GM19463 (cell line): ENCODE data around the gene ZBTB17.
"Not testable (repeated sequence)": the region's sequence is repeated elsewhere in the genome, so short reads cannot be mapped to it uniquely, and the experiment has no call there.

Experiments used
- ATAC-seq: cut with Tn5 transposase; IDR thresholded peaks from one replicate; pipeline ENCODE4 v1.9.1; 2021; ENCODE audit warnings: mild to moderate bottlenecking, moderate library complexity; ENCODE audit not compliant: unreplicated experiment

The ZBTB17 gene

DNA sequence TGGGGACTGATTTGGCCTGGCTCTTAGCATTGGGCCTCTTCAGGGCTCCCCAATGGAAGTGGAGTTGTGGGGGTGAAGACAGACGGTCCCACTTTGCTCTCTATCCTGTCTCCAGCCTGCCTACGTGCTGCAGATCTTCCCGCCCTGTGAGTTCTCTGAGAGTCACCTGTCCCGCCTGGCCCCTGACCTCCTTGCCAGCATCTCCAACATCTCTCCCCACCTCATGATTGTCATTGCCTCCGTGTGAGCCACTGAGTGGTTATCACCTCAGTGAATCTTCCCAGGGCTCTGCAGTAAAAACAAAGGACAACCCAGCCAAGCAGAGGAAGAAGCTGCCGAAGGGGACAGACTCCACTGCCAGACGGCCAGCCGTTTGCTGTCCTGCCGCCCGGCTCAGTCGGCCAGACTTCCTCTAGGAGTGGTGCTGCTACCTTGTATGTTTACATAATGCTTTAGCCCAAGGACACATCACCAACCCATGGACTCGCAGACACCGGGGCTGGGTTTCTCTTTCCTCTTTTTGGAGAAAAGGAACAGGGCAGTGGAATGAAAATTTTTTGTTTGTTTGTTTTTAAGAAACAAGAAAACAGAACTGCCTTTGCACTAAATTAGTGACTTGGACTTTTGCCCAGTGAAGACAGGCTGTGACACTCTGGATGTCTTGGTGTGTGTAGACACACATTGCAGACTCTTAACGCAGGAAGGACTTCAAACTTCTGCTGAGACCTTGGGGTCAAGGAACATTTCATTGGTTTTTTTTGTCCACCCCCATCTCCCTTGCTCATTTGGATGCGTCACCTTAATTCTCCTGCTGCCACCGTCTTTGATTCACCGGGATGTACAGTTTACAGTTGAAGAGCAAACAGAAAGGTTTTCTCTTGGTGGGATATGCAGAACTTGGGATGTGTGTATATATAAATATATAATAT, 36.5 kb downstream of the ZBTB17 start:
- ATAC-seq = no peak

DNA sequence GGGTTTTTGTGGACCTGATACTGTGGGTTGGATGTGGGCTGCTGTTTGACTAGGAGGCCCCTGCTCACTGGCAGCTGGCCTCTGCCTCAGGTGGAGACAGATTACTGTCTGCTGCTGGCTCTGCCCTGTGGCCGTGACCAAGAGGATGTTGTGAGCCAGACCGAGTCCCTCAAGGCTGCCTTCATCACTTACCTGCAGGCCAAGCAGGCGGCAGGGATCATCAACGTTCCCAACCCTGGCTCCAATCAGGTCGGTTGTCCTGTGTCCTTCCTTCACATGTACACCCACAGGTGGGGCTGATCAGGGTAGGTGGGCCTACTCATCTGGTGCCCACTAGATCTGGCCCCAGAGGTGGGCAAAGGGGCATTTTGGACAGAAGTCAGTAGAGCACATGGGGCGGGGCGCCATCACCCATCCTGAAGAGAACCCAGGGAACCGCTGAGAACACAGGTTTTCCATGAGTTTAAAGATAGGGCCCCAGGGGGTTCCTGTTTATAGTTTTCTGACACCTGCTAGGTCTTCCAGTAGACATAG, 37.2 kb downstream of the ZBTB17 start:
- no peak for ATAC-seq

DNA sequence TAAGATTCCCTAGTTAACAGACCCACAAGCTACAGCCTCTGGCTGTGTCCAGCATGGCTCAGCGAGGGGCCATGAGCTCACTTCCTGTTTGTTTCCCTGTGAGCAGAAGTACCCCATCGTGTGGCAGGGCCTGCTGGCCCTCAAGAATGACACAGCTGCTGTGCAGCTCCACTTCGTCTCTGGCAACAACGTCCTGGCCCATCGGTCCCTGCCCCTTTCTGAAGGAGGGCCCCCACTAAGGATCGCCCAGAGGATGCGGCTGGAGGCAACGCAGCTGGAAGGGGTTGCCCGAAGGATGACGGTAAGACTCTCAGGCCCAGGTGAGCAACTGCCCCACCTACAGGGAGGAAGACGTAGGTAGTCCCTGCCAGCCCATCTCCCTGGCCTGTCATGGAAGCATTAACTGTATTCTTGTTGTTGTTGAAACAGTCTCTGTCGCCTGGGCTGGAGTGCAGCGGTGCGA, 38.2 kb downstream of the ZBTB17 start:
- no peak for ATAC-seq

DNA sequence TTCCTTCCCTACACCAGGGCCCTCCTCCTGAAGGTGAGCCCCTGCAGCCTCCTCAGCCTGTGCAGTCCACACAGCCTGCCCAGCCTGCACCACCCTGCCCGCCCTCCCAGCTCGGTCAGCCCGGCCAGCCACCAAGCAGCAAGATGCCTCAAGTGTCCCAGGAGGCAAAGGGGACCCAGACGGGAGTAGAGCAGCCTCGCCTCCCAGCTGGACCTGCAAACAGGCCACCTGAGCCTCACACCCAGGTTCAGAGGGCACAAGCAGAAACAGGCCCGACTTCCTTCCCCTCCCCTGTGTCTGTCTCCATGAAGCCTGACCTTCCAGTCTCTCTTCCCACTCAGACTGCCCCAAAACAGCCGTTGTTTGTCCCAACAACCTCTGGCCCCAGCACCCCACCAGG, 38.8 kb downstream of the ZBTB17 start:
- ATAC-seq = no peak

DNA sequence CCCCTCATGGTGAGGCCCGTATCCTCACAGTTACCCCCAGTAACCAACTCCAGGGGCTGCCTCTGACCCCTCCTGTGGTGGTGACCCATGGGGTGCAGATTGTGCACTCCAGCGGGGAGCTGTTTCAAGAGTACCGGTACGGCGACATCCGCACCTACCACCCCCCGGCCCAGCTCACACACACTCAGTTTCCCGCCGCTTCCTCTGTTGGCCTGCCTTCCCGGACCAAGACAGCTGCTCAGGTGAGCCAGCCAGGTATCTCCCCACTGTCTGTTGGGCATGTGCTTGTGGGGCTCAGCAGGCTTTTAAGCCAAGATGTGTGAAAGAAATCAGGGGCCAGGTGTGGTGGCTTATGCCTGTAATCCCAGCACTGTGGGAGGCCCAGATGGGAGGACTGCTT, 39.9 kb downstream of the ZBTB17 start:
- no peak for ATAC-seq

- no peak for ATAC-seq
These were observed 40.6 kb downstream of the ZBTB17 start for GRCh38 chr1:15935056-15935950.

GRCh38 chr1:15934211-15935055, 41.5 kb downstream of the ZBTB17 start:
- no peak for ATAC-seq

GRCh38 chr1:15933684-15934083, 42.2 kb downstream of the ZBTB17 start:
- ATAC-seq = no peak

DNA sequence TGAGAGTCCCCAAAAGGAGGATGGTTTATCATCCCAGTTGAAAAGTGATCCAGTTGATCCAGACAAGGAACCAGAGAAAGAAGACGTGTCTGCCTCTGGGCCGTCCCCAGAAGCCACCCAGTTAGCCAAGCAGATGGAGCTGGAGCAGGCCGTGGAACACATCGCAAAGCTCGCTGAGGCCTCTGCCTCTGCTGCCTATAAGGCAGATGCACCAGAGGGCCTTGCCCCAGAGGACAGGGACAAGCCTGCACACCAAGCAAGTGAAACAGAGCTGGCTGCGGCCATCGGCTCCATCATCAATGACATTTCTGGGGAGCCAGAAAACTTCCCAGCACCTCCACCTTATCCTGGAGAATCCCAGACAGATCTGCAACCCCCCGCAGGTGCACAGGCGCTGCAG, 43.3 kb downstream of the ZBTB17 start:
- ATAC-seq = no peak

GRCh38 chr1:15931884-15932283, 44.0 kb downstream of the ZBTB17 start:
- ATAC-seq = no peak

GRCh38 chr1:15931401-15931800, 44.5 kb downstream of the ZBTB17 start:
- ATAC-seq = no peak

- ATAC-seq = no peak
These were observed 46.6 kb downstream of the ZBTB17 start for GRCh38 chr1:15928971-15929965.

GRCh38 chr1:15926448-15926847, 49.5 kb downstream of the ZBTB17 start:
- not testable (repeated sequence) for ATAC-seq

GRCh38 chr1:15923241-15923640, 52.7 kb downstream of the ZBTB17 start:
- no peak for ATAC-seq

GRCh38 chr1:15918962-15919715, 56.8 kb downstream of the ZBTB17 start:
- peak; percentile 74 for ATAC-seq

DNA sequence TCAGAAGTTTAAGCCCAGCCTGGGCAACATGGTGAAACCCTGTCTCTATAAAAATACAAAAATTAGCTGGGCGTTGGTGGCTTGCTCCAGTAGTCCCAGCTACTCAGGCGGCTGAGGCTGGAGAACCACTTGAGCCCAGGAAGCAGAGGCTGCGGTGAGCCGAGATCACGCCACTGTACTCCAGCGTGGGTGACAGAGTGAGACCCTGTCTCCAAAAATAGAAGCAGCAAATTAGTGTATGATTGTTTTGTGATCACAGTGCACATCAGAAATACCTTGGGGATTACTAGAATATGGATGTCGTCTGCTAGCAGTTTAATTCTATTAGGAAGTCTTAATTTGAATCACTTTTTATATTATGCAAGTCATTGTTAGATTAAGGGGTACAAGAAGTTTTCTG, 59.0 kb downstream of the ZBTB17 start:
- ATAC-seq = no peak

- ATAC-seq = no peak
These were observed 59.5 kb downstream of the ZBTB17 start for GRCh38 chr1:15916417-15916816.

- ATAC-seq = no peak
These were observed 59.9 kb downstream of the ZBTB17 start for GRCh38 chr1:15915991-15916390.

GRCh38 chr1:15913607-15914006, 62.3 kb downstream of the ZBTB17 start:
- not testable (repeated sequence) for ATAC-seq
